Lower lobe of right lung (tissue), 2 donors: Measurements from ENCODE around the gene SLC22A14. TPM values are rescaled to one million over a fixed set of nuclear protein-coding genes. Genes with fewer than 3 reads are reported as not detected.

Experiments
- ATAC-seq, 2 donors: fragments of 200-7000 bp; cut with Tn5 transposase; one replicate each; pipeline ENCODE4 v1.9.1; 2020 to 2022; ENCODE audit warnings: mild to moderate bottlenecking in 2 of 2, moderate library complexity in 2 of 2
- DNase-seq: peaks from one replicate; pipeline ENCODE4 v3.0.0-alpha.2; 2020
- H3K27ac ChIP-seq: fragments of 200-600 bp; one replicate; pipeline ENCODE4 v1.8.0; 2022
- H3K27me3 ChIP-seq: fragments of 200-600 bp; one replicate; pipeline ENCODE4 v1.8.0; 2022; ENCODE audit warnings: low read depth
- H3K36me3 ChIP-seq: fragments of 200-600 bp; one replicate; pipeline ENCODE4 v1.8.0; 2022; ENCODE audit warnings: mild to moderate bottlenecking
- H3K4me1 ChIP-seq: fragments of 200-600 bp; one replicate; pipeline ENCODE4 v1.8.0; 2022
- H3K4me3 ChIP-seq: fragments of 200-600 bp; one replicate; pipeline ENCODE4 v1.8.0; 2022; ENCODE audit warnings: mild to moderate bottlenecking
- H3K9me3 ChIP-seq: fragments of 200-600 bp; one replicate; pipeline ENCODE4 v1.8.0; 2022
- intact Hi-C: fragments of 100-400 bp; cut with DNase I; formaldehyde crosslinking; loops from one replicate; pipeline ENCODE4 v1.11.0; 2022
- total RNA-seq: library from RNA; stranded (reverse); fragmentation: NEBNext Ultra II Directional; extraction: Animal tissue kit (Norgen Biotek cat#: 25700); gene quantifications from one replicate; pipeline ENCODE4 v1.2.1, GENCODE V29; 2021
- TF ChIP-seq, protein P1 (sequence below): fragments of 200-600 bp; IDR thresholded peaks from one replicate; pipeline ENCODE4 v1.8.0; 2022; ENCODE audit warnings: antibody characterized with exemption, mild to moderate bottlenecking
- donor health status: DM: no; HTN: yes; CAD: no; lungs with severe emphysema.

SLC22A14 gene
- total RNA-seq, 1 donor from 2014 or later: not detected

DNA sequence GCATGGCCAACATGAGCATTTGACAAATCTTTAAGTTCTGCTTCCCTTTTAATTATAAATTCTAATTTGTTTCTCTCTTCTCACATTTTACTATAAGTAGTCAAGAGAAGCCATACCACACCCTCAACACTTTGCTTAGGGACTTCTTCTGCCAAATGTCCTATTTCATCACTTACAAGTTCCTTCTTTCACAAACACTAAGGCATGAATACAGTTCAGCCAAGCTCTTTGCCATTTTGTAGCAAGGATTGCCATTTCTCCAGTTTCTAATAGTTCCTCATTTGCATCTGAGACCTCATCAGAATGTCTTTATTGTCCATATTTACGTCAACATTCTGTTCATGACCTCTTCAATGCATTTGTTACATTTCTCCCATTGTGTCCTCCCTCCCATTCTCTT, 29.4 kb downstream of the SLC22A14 start:
- Histone ChIP-seq H3K9me3 (no peaks in the 10 kb centered on the region), H3K36me3 (no peaks in the 10 kb centered on the region)

DNA sequence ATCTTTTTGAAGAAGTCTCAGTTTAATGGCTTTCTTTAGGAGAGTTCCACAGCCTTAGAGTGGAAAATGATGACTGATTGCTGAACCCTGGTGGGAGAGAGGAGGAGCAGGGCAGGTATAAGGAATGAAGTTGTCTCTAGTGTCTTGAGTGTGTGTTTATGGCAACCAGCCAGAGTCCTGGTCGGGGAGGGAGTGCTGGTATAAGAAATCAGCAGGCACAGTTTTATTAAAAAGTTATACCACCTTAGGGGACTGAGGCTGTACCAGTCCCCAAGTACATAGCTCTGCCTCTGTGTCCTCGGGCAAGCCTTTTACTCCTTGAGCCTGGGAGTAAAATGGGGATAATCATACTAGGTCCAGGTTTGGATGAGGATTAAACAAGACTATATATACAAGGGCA, 29.8 kb downstream of the SLC22A14 start:
- TF ChIP-seq, protein P1, sequence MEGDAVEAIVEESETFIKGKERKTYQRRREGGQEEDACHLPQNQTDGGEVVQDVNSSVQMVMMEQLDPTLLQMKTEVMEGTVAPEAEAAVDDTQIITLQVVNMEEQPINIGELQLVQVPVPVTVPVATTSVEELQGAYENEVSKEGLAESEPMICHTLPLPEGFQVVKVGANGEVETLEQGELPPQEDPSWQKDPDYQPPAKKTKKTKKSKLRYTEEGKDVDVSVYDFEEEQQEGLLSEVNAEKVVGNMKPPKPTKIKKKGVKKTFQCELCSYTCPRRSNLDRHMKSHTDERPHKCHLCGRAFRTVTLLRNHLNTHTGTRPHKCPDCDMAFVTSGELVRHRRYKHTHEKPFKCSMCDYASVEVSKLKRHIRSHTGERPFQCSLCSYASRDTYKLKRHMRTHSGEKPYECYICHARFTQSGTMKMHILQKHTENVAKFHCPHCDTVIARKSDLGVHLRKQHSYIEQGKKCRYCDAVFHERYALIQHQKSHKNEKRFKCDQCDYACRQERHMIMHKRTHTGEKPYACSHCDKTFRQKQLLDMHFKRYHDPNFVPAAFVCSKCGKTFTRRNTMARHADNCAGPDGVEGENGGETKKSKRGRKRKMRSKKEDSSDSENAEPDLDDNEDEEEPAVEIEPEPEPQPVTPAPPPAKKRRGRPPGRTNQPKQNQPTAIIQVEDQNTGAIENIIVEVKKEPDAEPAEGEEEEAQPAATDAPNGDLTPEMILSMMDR: no peak
- Histone ChIP-seq H3K27ac (no peak overlapping the region), H3K27me3 (no peaks in the 10 kb centered on the region)

More for the DNA sequence above, 29.4 kb downstream of the SLC22A14 start:
- no peak for ATAC-seq
- Histone ChIP-seq H3K4me1 (no peaks in the 10 kb centered on the region), H3K27me3 (no peaks in the 10 kb centered on the region), H3K27ac (no peak overlapping the region), H3K4me3 (no peak overlapping the region)
- TF ChIP-seq, protein P1: no peak
- DNase-seq: no peak
- intact Hi-C loops: no loop called here

DNA sequence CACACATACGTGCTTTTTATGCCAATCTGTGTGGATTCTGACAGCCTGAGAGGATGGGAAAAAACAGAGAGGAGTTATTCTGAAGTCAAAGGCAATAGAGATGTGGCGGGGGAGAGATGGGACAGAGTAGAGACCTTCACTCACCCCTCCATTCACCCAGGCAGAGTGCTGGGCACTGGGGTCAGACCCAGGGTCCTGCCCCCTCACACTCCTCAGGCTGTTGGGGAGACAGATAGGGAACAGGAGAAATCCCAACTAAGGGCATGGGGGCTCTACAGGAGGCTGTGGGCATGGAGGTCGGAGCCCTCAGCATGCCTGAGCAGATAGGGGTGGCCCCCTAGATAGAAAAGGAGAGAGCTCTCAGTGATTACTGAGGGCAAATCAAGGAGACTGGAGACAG, 30.3 kb downstream of the SLC22A14 start:
- Histone ChIP-seq H3K9me3 (no peaks in the 10 kb centered on the region), H3K27me3 (no peaks in the 10 kb centered on the region), H3K36me3 (no peaks in the 10 kb centered on the region), H3K4me1 (no peaks in the 10 kb centered on the region), H3K4me3 (no peak overlapping the region), H3K27ac (no peak overlapping the region)
- intact Hi-C loops: no loop called here
- TF ChIP-seq, protein P1: no peak
- no peak for DNase-seq
- no peak for ATAC-seq

More for the DNA sequence above, 29.8 kb downstream of the SLC22A14 start:
- Histone ChIP-seq H3K4me3 (no peak overlapping the region), H3K9me3 (no peaks in the 10 kb centered on the region), H3K4me1 (no peaks in the 10 kb centered on the region), H3K36me3 (no peaks in the 10 kb centered on the region)
- DNase-seq (no peak), ATAC-seq (no peak)
- intact Hi-C loops: no loop called here

DNA sequence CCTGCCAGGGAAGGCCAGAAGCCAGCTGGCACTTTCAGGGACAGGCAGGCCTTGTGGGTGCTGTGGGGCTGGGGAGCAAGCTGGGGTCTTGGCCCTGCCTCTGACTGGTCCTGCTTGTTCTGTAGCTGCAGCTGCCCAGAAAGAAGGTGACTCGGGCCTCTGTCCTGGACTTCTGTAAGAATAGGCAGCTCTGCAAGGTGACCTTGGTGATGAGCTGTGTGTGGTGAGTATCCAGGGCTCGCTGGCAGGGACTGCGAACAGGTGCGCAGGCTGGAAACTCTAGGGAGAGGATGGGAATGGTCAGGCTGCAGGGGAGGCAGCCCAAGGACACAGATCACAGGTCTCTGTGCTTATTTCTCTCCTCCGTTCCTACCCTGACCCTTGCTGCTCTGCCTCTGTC, 31.2 kb downstream of the SLC22A14 start:
- H3K4me1 ChIP-seq: no peaks in the 10 kb centered on the region
- no peak overlapping the region for H3K4me3 ChIP-seq
- no peaks in the 10 kb centered on the region for H3K9me3 ChIP-seq
- no peaks in the 10 kb centered on the region for H3K36me3 ChIP-seq
- no peaks in the 10 kb centered on the region for H3K27me3 ChIP-seq
- DNase-seq: no peak
- intact Hi-C loops: no loop called here
- no peak overlapping the region for H3K27ac ChIP-seq
- no peak for ATAC-seq
- TF ChIP-seq, protein P1: no peak

DNA sequence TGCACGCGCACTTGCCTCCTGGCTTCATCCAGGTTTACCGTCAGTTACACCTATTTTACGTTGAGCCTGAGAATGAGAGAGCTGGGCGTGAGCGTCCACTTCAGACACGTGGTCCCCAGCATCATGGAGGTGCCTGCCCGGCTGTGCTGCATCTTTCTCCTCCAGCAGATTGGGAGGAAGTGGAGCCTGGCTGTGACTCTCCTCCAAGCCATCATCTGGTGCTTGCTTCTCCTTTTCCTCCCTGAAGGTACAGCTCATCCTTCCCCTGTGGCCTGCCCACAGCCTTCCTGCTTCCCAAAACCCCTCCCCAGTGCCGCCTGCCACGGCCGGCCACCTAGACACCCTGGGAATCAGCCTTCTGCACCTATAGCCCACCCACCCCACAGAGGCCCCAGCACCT, 31.6 kb downstream of the SLC22A14 start:
- no peaks in the 10 kb centered on the region for H3K36me3 ChIP-seq
- no peaks in the 10 kb centered on the region for H3K9me3 ChIP-seq
- TF ChIP-seq, protein P1: no peak
- intact Hi-C loops: no loop called here
- no peak overlapping the region for H3K4me3 ChIP-seq
- no peaks in the 10 kb centered on the region for H3K27me3 ChIP-seq
- no peaks in the 10 kb centered on the region for H3K4me1 ChIP-seq
- DNase-seq (no peak), ATAC-seq (no peak)
- no peak overlapping the region for H3K27ac ChIP-seq
